ENCODE results near the gene OR6N1.

DNA sequence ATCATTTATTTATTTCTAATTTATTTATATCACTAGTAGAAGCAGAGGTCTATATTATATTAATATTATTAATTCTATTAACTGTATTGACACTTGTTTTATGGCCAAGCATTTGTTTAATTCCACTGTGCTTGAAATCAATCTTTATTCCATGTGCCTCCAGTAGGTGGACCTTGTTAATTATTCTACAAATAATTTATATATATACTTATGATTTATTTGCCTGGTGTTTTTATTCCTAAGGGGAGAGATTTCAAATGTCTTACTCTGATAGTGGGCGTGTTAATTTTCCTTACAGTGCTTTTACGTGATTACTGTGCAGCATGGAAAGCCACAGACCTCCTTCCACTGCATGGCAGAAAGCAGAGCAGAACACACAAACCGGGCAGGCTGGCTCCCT is 26.5 kb upstream of the OR6N1 start:
- TF ChIP-seq, protein P1, sequence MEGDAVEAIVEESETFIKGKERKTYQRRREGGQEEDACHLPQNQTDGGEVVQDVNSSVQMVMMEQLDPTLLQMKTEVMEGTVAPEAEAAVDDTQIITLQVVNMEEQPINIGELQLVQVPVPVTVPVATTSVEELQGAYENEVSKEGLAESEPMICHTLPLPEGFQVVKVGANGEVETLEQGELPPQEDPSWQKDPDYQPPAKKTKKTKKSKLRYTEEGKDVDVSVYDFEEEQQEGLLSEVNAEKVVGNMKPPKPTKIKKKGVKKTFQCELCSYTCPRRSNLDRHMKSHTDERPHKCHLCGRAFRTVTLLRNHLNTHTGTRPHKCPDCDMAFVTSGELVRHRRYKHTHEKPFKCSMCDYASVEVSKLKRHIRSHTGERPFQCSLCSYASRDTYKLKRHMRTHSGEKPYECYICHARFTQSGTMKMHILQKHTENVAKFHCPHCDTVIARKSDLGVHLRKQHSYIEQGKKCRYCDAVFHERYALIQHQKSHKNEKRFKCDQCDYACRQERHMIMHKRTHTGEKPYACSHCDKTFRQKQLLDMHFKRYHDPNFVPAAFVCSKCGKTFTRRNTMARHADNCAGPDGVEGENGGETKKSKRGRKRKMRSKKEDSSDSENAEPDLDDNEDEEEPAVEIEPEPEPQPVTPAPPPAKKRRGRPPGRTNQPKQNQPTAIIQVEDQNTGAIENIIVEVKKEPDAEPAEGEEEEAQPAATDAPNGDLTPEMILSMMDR (optimal IDR thresholded peaks at IDR 0.05 in 1 of 3, IDR thresholded peaks at IDR 0.05 in 1 of 3, conservative IDR thresholded peaks at IDR 0.05 in 1 of 3; ENCODE audit: extremely low read depth in 1 of 3, insufficient read depth in 2 of 3, low read length in 3 of 3): no peak
- TF ChIP-seq EZH2 (IDR thresholded peaks at IDR 0.05; ENCODE audit: low read length): no peak
